HG03575 (cell line): Measurements from ENCODE around the gene RGL2.
"Not testable (repeated sequence)": the region's sequence is repeated elsewhere in the genome, so short reads cannot be mapped to it uniquely, and the experiment has no call there.

ENCODE experiments used
- ATAC-seq: cut with Tn5 transposase; IDR thresholded peaks from one replicate; pipeline ENCODE4 v1.9.1; 2021; ENCODE audit not compliant: unreplicated experiment, insufficient number of reproducible peaks, low FRiP score; ENCODE audit errors: extremely low read depth

The RGL2 gene, protein sequence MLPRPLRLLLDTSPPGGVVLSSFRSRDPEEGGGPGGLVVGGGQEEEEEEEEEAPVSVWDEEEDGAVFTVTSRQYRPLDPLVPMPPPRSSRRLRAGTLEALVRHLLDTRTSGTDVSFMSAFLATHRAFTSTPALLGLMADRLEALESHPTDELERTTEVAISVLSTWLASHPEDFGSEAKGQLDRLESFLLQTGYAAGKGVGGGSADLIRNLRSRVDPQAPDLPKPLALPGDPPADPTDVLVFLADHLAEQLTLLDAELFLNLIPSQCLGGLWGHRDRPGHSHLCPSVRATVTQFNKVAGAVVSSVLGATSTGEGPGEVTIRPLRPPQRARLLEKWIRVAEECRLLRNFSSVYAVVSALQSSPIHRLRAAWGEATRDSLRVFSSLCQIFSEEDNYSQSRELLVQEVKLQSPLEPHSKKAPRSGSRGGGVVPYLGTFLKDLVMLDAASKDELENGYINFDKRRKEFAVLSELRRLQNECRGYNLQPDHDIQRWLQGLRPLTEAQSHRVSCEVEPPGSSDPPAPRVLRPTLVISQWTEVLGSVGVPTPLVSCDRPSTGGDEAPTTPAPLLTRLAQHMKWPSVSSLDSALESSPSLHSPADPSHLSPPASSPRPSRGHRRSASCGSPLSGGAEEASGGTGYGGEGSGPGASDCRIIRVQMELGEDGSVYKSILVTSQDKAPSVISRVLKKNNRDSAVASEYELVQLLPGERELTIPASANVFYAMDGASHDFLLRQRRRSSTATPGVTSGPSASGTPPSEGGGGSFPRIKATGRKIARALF

DNA sequence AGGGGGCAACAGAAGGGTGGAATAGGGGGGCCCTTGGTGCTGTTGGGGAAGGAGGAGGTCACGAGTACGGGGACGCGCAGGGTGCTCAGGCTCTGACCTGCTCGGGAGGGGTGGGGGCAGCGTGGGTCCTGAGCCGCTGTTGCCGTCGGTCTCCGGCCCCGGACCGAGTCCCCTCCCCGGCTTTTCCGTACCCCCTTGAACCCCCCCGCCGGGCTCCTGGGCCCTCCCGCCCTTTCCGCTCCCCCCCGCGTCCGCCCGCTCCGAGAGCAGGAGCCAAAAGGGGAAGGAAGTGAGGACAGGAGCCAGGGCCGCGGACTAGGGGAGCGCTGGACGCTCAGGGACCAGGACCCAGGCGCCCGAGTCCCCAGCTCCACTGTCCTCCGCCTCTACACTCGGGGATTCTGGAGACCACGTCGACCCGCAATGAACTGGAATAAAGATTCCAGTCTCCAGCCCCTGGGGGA lies at the start of gene RGL2:
TSS of gene RGL2 (minus strand) at position 170 of the 464 bp plus-strand sequence. CDS start 332 bp downstream, outside the sequence.
- ATAC-seq, result no peak

DNA sequence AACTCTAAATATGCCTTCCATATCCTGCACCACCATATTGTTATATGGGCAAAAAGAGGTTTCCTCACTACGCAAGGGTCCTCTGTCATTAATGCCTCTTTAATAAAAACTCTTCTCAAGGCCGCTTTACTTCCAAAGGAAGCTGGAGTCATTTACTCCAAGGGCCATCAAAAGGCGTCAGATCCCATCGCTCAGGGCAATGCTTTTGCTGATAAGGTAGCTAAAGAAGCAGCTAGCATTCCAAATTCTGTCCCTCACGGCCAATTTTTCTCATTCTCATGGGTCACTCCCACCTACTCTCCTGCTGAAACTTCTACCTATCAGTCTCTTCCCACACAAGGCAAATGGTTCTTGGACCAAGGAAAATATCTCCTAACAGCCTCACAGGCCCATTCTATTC lies 49.1 kb upstream of the RGL2 start:
- ATAC-seq, result no peak

- ATAC-seq, result not testable (repeated sequence)
Observed at GRCh38 chr6:33346972-33347371, 48.2 kb upstream of the RGL2 start.

DNA sequence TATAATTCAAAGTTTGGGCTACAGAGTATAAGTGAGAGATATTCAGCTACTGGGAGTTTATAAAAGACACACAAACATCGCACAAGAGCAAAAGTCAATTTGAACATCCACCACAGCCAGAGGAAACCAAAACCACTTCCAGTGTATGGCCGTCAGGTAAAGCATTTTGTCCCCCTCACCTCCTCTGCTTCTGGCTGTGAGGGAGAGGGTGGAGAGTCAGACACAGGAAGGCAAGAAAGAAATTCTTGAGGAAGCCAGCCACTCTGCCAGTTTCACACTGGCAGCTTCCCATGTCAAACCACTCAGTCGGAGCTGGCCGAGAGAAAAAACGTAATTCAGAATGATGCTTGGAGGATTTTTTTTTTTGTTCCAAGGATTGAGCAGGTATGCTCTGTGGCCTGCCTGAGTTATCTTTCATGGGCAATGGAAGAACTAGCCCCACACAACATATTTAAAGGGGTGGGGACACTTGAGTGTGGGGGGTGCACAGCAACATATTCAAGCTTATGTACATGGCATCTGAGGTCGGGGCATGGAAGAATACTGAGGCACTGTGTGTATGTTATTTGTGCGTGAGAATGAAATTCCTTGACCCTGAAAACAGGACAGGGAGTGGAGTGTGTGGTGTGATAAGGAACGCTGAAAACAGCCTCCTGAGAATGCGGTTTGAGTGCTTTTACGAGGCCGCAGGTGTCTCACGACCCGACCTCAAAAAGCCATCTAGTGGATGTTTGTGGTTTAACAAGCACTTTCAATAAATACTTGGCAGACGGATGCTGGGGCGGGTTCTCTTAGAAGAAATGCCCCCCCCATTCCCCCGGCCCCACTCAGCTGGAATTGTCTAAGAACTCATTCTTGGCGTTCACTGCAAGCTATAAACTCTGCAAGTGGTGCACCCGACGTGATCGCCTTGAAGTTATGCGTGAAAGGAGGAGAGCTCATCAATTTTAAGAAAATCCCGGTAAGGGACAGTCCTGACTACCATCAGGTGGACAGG lies 46.3 kb upstream of the RGL2 start:
- no peak for ATAC-seq

GRCh38 chr6:33343953-33344611 lies 45.3 kb upstream of the RGL2 start:
- no peak for ATAC-seq

DNA sequence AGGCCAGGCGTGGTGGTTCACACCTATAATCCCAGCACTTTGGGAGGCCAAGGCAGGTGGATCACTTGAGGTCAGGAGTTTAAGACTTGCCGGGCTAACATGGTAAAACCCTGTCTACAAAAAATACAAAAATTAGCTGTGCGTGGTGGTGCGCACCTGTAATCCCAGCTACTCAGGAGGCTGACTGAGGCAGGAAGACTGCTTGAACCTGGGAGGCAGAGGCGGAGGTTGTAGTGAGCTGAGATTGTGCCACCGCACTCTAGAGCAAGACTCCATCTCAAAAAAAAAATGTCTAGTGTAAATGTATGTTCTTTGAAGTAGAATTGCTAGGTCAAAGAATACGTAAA lies 44.8 kb upstream of the RGL2 start:
- ATAC-seq, result not testable (repeated sequence)

DNA sequence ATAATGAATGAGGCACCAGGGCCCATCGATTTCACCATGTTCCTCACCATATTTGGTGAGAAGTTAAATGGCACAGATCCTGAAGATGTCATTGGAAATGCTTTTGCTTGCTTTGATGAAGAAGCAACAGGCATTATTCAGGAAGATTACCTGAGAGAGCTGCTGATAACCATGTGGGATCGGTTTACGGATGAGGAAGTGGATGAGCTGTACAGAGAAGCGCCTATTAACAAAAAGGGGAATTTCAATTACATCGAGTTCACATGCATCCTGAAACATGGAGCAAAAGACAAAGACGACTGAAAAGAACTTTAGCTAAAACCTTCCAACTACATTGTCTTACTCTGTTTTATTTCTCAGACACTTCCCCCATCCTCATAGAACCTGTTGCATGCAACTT lies 40.5 kb upstream of the RGL2 start:
- no peak for ATAC-seq

- no peak for ATAC-seq
Observed at GRCh38 chr6:33336495-33336894, 37.8 kb upstream of the RGL2 start.

GRCh38 chr6:33335916-33336315 lies 37.2 kb upstream of the RGL2 start:
- no peak for ATAC-seq

- ATAC-seq, result no peak
Observed at GRCh38 chr6:33333666-33334065, 34.9 kb upstream of the RGL2 start.

DNA sequence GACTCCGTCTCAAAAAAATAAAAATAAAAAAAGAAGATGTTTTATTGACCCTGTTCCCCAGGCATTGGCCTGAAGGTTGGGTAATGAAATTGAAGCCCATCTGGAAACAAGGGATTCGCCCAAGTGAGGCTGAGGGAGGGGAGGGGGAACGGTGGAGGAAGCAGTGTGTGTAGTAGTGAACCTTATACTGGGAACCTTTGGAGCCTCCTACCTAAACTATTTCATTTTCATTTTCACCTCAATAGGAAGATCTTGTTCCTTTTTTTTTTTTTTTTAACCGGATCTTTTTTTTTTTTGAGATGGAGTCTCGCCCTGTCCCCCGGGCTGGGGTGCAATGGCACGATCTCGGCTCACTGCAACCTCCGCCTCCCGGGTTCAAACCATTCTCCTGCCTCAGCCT lies 32.0 kb upstream of the RGL2 start:
- no peak for ATAC-seq

GRCh38 chr6:33329058-33329457 lies 30.3 kb upstream of the RGL2 start:
- no peak for ATAC-seq

- no peak for ATAC-seq
Observed at GRCh38 chr6:33324125-33324524, 25.4 kb upstream of the RGL2 start.

DNA sequence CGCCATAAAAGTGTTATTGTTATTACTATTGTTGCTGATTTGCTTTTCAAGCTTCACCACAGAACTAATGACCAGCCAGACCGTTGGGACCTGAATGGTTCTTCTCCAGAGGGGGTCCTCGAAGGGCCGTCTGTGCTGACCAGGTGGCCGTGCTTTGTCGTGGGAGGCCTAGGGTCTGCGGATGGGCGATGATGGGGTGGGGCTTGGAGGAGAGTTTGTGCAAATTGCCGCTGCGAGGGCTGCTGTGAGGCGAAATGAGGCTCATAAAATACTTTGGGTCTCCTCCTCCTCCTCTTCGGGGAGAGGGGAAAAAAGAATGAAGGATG lies 24.8 kb upstream of the RGL2 start:
- ATAC-seq, result peak; percentile 3

DNA sequence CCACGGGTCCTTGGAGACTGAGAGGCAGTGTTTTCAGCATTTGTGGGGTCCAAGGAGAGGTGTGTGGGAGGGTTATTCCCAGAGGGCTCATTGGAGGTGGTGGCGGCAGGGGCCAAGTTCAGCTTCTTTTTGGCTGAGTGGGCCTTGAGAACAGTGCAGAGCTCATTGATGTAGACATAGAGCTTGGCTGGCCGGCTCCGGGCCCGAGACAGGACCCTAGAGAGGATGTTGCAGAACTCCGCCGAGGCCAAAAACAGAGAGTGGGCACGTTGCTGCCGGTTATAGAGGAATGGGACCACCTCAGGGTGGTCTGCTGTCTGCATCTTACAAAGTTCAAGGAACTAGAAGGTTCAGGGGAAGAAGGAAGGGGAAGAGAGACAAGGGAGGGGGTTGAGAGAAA lies 22.5 kb upstream of the RGL2 start:
- no peak for ATAC-seq

GRCh38 chr6:33320315-33321181 lies 21.8 kb upstream of the RGL2 start:
- no peak for ATAC-seq

GRCh38 chr6:33319939-33320314 lies 21.2 kb upstream of the RGL2 start:
- no peak for ATAC-seq
